Activated T-helper 1 cell treated with anti-CD3 and anti-CD28 coated beads, Interleukin-12 subunit alpha, Interleukin-12 subunit beta, Interleukin-2, Interleukin-4 antibody, amounts not matched to agents 30 ng/mL and 10 ng/mL and 1 ng/mL, durations not matched to agents 14 hours and 24 hours and 36 hours (primary cell): ENCODE measurements around the gene MGLL. TPM values are rescaled to one million over a fixed set of nuclear protein-coding genes. Genes with fewer than 3 reads are reported as not detected.

Source experiments
- DNase-seq: peaks from one replicate; pipeline ENCODE4 v3.0.0; 2021; ENCODE audit warnings: low spot score
- H3K27ac Mint-ChIP-seq: one replicate; pipeline ENCODE4 v1.8.0; 2021; ENCODE audit warnings: mild to moderate bottlenecking, mixed read lengths
- H3K27me3 Mint-ChIP-seq: one replicate; pipeline ENCODE4 v1.8.0; 2022; ENCODE audit warnings: mild to moderate bottlenecking, moderate library complexity, mixed read lengths; ENCODE audit not compliant: insufficient read depth
- H3K36me3 Mint-ChIP-seq: one replicate; pipeline ENCODE4 v1.8.0; 2021; ENCODE audit warnings: low read depth, mixed read lengths
- H3K4me1 Mint-ChIP-seq: one replicate; pipeline ENCODE4 v1.8.0; 2021; ENCODE audit warnings: low read depth, mixed read lengths
- H3K4me3 Mint-ChIP-seq: one replicate; pipeline ENCODE4 v1.8.0; 2021; ENCODE audit warnings: mild to moderate bottlenecking, moderate library complexity, mixed read lengths
- H3K9me3 Mint-ChIP-seq: one replicate; pipeline ENCODE4 v1.8.0; 2021; ENCODE audit warnings: mixed read lengths
- intact Hi-C: fragments of 100-400 bp; cut with micrococcal nuclease; formaldehyde crosslinking; loops from one replicate; pipeline ENCODE4 v1.15.1; 2024
- total RNA-seq: library from RNA; stranded (reverse); gene quantifications from 2 replicates; pipeline ENCODE4 v1.2.3, GENCODE V29; 2022

Gene MGLL
- total RNA-seq, 1 donor from 2014 or later = 2.2 TPM

DNA sequence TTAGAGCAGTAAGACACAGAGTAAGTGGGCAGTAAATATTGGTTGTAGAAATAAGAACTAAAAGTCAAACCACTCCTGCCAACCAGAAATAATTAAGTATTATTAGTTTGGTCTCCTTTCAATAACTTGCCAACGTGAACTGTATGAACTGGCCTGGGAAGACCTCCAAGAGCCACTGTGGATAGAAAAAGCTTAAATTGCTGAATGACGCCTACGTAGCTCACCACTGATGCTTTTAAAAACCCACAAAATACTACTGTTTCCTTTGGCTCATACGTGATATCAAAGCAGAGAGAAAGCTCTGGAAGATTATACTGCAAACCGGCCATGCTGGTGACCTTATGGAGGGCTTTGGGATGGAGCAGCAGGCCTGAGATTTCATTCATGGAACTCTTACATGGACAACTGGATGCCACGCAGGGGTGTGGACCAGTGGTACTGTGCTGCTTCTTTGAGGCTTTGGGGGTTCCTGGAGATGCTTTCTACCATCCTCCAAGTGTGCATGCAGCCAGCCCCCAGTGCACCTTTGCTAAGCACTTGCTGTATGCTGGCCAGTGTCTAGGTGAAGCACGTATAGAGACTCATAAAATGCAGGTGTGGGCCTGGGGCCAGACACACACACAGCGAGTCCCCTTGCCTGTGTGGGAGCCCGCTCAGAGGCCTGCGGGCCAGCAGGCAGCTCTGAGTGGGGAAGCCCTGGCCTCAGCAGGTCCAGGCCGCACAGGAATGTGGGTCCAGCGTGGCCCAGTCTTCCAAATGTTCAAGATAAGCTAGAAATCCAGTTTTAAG is 82.8 kb downstream of the MGLL start:
- H3K27ac Mint-ChIP-seq = no peak overlapping the region
- intact Hi-C loops = no loop called here
- no peaks in the 10 kb centered on the region for H3K9me3 Mint-ChIP-seq
- H3K4me3 Mint-ChIP-seq = no peak overlapping the region
- H3K36me3 Mint-ChIP-seq = no peaks in the 10 kb centered on the region
- DNase-seq = no peak
- H3K27me3 Mint-ChIP-seq = peaks cover 7% of the 10 kb centered on the region
- H3K4me1 Mint-ChIP-seq = peaks cover 7% of the 10 kb centered on the region

DNA sequence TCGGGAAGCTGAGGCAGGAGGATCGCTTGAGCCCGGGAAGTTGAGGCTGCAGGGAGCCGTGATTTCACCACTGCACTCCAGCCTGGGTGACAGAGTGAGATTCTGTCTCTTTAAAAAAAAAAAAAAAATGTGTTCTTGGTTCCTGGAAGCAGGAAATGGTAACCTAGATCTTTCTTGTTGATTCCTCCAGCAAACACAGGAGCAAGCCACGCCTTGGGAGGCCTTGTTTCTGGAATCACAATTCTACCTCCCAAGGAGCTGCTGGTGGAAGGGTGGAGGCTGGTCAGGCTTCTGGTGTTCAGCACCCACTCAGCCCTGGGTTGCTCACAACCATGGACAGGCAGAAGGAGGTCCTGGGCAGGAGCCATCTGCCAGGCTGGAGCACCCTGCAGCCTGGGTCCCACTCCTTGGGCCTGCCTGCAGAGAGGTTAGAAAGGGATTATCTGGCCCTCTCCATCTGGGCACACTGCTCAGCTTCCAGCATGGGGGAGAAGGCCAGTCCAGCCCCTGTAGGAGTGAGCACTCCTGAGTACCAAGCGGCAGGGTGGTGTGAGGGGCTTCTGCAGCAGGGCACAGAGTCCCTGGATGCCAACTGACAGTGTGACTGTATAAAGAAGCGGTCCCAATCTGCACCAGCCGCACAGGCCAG is 84.0 kb downstream of the MGLL start:
- intact Hi-C loops = no loop called here
- H3K4me3 Mint-ChIP-seq = no peak overlapping the region
- no peak for DNase-seq
- no peak overlapping the region for H3K27ac Mint-ChIP-seq
- no peaks in the 10 kb centered on the region for H3K9me3 Mint-ChIP-seq
- peaks cover 10% of the 10 kb centered on the region for H3K27me3 Mint-ChIP-seq
- H3K36me3 Mint-ChIP-seq = no peaks in the 10 kb centered on the region
- peaks cover 7% of the 10 kb centered on the region for H3K4me1 Mint-ChIP-seq

DNA sequence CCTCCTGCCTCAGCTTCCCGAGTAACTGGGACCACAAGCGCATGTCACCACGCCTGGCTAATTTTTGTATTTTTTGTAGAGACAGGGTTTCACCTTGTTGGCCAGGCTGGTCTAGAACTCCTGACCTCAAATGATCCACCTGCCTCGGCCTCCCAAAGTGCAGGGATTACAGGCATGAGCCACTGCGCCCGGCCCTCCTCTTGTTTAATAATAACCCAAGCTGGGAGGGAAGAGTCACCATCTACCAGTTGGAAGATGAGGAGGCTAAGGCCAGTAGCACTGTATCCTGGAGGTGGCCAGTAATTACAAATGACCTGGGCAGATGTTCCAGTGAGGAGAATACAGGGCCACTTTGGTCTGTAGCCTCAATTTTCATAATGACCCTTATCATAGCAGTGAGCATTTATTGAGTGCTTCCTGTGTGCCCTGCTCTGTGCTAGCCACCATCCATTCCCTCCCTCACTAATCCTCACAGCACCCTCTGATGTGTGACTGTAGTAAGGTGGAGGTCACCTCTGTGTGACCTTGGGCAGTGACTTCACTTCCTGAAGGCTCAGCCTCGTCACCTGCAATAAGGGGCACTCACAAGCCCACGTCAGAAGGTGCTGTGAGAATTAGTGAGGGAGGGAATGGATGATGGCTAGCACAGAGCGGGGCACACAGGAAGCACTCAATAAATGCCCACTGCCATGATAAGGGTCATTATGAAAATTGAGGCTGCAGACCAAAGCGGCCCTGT is 85.3 kb downstream of the MGLL start:
- H3K4me3 Mint-ChIP-seq = no peak overlapping the region
- no peaks in the 10 kb centered on the region for H3K9me3 Mint-ChIP-seq
- DNase-seq = no peak
- peaks cover 10% of the 10 kb centered on the region for H3K27me3 Mint-ChIP-seq
- H3K36me3 Mint-ChIP-seq = no peaks in the 10 kb centered on the region
- no peak overlapping the region for H3K27ac Mint-ChIP-seq
- intact Hi-C loops = no loop called here
- H3K4me1 Mint-ChIP-seq = peaks cover 7% of the 10 kb centered on the region

DNA sequence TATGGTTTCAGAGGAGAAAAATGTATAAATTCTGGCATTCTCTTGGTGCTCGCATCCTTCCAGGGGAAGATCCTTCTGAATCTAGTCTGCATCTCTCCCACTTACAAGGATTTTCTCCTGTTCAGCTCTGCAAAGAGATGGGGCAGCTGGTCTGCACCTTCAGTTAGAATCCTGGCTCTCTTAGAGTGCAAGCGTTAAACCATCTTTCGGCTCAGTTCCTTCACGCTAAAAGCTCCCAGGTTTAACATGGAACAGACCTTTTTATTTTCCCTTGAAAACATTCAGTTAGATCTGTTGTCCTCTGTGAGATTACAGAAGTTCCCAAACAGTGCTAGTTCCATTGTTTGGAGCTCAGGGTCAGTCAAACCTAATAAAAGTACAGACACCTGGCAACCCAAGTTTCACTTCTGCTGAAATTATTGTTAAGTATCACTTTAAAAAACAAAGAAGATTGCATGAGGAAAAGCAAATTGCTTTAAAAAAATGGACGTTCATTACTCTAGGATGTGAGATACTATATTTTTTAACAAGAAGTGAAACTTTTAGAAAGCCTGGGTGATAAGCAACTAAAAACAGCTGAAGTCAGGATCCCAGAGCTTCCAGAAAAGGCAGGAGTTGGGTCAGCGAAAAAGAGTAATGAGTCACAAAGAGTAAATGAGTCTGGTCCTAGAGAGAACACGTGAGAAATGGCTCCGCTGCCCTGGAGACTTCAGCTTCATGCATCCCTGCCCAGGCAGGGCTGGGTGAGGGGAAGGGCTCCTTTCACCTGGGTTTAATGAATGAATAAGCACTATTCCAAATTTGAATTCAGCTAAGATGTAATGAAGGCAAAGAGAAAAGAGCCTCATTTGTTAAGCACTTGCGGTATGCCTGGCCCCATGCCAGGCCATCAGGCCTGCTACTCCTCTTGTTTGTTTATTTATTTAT is 86.3 kb downstream of the MGLL start:
- Mint-ChIP-seq H3K36me3 (no peaks in the 10 kb centered on the region), H3K4me3 (no peak overlapping the region), H3K9me3 (no peaks in the 10 kb centered on the region), H3K27ac (no peak overlapping the region), H3K27me3 (peaks cover 14% of the 10 kb centered on the region), H3K4me1 (peaks cover 7% of the 10 kb centered on the region)
- DNase-seq = no peak
- intact Hi-C loops = no loop called here

DNA sequence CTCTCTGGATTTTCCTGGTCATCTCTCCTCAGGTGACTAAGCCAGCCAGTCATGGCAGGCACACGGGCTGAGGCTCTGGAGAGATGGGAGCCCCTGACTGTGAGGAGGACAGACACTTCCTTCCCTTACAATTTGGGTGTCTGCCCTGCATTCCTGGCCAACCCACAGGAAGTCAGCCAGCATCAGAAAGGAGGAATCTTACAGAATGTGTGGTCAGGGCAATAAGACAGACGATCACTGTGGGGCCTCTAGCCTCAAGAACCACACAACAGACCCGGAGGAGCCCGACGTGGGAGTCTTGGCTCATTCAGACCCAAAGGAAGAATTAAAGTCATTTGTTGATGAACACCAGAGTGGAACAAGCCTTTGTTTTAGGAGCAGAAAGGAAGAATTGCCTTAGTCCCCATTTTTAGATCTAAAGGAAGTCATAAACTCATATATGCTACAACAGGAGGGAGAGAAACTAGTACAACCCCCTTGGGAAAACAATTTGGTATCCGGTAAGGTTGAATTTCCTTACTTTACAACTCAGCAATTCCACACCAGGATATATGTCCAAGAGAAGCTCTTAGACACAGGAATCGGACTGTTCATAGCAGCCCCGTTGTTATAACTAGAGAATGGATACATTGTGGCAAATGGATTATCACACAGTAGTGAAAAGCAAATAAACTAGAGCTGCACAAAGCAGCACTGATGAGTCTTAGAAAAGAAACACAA is 87.4 kb downstream of the MGLL start:
- peaks cover 19% of the 10 kb centered on the region for H3K27me3 Mint-ChIP-seq
- H3K4me1 Mint-ChIP-seq = peaks cover 7% of the 10 kb centered on the region
- H3K4me3 Mint-ChIP-seq = no peak overlapping the region
- H3K9me3 Mint-ChIP-seq = no peaks in the 10 kb centered on the region
- H3K36me3 Mint-ChIP-seq = no peaks in the 10 kb centered on the region
- no peak overlapping the region for H3K27ac Mint-ChIP-seq
- intact Hi-C loops = no loop called here
- DNase-seq = no peak

DNA sequence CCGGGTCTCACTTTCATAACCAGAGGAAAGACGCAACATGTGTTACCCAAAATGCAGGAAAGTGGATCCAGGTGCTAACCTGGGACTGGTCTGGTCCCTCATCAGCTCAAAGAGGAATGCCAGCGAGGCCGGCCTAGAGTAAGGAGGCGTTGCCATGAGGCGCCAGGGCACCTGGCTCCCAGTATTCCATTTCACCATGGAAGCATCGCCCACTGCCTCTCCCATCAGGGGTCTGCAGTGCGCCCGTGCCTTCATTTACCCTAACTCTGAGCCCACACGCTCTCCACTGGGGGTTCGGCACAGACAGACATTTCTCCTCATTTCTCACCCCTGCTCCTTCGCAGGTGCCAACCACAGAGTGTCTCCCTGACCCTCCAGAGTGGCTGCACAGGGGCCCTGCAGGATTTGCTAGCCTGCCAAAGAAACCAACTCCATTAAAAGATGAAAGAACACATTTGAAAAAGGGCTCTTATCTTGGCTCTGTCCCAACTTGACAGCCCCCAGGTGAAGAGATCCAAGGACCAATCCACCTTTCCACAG is 88.1 kb downstream of the MGLL start:
- no peaks in the 10 kb centered on the region for H3K36me3 Mint-ChIP-seq
- DNase-seq = no peak
- no peak overlapping the region for H3K27ac Mint-ChIP-seq
- H3K4me3 Mint-ChIP-seq = no peak overlapping the region
- H3K9me3 Mint-ChIP-seq = no peaks in the 10 kb centered on the region
- intact Hi-C loops = no loop called here
- H3K27me3 Mint-ChIP-seq = peaks cover 19% of the 10 kb centered on the region
- H3K4me1 Mint-ChIP-seq = peaks cover 7% of the 10 kb centered on the region

DNA sequence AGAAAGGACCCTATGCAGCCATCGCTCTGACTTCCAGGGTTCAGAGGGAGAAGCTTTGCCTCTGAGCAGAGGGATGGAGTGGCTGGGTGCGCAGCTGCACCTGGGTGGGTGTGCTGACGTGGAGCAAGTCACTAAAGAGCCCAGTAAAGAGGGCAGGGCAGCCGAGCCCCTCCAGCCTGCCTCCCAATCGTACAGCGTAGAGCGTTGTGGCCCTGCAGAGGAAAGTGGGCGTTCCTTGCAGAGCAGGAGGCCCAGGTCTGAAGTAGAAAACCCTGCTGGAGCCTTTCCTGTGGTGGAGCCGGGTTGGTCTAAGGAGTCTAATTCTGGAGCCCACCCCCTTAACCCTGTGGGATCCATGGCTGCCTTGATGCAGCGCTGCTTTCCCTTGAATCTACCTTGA is 88.5 kb downstream of the MGLL start:
- Mint-ChIP-seq H3K36me3 (no peaks in the 10 kb centered on the region), H3K27me3 (peaks cover 19% of the 10 kb centered on the region), H3K27ac (no peak overlapping the region), H3K4me1 (peaks cover 7% of the 10 kb centered on the region), H3K9me3 (no peaks in the 10 kb centered on the region), H3K4me3 (no peak overlapping the region)
- no peak for DNase-seq
- intact Hi-C loops = no loop called here

DNA sequence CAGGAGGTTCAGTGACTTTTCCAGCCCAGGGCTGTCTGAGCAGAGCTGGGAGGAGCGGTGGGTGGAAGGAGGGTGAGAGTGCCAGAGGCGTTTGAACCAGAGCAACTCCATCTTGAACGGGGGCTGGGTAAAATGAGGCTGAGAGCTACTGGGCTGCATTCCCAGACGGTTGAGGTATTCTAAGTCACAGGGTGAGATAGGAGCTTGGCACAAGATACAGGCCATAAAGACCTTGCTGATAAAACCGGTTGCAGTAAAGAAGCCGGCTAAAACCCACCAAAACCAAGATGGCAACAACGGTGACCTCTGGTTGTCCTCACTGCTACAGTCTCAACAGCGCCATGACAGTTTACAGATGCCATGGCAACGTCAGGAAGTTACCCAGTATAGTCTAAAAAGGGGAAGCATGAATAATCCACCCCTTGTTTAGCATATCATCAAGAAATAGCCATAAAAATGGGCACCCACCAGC is 89.4 kb downstream of the MGLL start:
- Mint-ChIP-seq H3K4me3 (no peak overlapping the region), H3K27me3 (peaks cover 19% of the 10 kb centered on the region), H3K9me3 (no peaks in the 10 kb centered on the region), H3K27ac (no peak overlapping the region), H3K4me1 (peaks cover under 1% of the 10 kb centered on the region), H3K36me3 (no peaks in the 10 kb centered on the region)
- DNase-seq = no peak
- intact Hi-C loops = no loop called here

DNA sequence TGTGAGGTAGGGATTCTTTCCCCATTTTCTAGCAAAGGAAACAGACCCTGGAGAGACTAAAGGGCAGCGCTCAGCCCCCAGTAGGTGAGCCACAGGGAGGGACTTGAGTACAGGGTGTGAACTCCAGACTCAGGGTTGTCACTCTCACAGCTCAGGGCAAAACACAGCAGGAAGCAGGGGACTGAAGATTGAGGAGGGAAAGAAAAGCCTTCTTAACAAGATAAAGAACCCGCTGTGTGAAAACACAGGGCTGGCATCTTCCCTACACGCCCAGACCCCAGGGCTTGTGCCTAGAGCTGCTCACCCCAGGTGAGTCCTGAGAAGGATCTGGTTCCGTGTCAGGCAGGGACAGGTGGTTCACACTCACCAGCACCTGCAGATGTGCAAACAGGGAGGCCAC is 90.0 kb downstream of the MGLL start:
- no peaks in the 10 kb centered on the region for H3K9me3 Mint-ChIP-seq
- H3K36me3 Mint-ChIP-seq = no peaks in the 10 kb centered on the region
- H3K27me3 Mint-ChIP-seq = peaks cover 19% of the 10 kb centered on the region
- no peak for DNase-seq
- intact Hi-C loops = no loop called here
- no peak overlapping the region for H3K27ac Mint-ChIP-seq
- H3K4me1 Mint-ChIP-seq = no peaks in the 10 kb centered on the region
- no peak overlapping the region for H3K4me3 Mint-ChIP-seq

DNA sequence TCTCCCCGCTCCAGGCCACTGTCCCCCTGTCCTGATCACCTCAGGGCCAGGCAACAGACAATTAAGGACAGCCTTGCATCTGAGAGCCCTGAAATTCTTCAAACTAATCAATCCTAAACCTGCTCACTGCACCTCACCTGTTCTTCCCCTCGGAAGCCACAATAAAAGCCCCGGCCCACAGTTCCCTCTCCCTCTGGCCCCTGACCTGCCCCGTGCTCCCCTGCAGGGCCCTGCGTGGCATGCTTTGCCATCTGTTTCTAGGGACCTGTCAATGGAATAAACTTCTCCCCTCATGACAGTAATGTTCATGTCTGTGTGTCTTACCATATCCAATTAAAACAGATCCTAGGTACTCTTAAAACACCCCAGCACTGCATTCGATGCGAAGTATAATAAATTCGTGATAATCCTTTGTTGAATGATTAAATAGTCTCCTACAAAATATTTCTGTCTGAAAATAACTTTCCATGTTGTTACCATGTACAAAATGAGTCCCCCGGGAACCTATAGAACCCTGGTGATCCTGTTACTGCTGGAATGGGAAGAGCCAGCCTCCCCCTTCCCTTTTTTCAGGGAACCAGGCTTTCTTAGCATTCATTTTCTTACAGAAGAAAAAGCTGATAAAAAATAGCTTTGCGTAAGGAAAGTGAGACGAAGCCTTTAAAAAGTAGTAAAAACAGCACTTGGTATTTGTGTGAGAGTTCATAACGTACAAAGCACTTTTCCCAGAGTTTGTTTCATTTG is 90.6 kb downstream of the MGLL start:
- DNase-seq = no peak
- Mint-ChIP-seq H3K4me3 (no peak overlapping the region), H3K4me1 (no peaks in the 10 kb centered on the region), H3K9me3 (no peaks in the 10 kb centered on the region), H3K27me3 (peaks cover 23% of the 10 kb centered on the region), H3K36me3 (no peaks in the 10 kb centered on the region), H3K27ac (no peak overlapping the region)
- intact Hi-C loops = no loop called here

DNA sequence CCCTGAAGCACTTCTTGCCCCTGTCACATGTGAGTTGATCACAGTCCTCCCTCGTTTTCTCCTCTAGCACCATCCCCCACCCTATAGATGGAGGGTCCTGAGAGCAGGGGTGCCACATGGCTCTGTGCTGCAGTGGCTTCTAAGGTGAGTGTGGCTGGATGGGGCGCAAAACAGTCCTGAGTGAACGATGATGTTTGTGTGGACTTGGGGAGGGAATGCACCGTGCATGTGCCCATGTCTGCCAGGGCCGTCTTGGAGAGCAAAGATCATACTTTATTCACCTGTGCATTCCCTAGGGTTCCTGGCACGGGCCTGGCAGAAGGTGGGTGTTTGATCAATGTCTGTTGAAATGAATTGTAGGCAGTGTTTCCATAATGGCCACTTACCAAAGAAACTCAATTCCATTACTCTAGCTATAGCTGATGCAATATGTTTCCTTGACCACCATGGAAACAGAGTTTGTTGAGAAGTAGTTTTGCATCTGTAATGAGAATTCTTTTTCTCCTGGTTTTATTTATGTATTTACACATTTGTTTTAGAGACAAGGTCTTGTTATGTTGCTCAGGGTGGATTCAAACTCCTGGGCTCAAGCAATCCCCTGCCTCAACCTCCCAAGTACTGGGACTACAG is 91.5 kb downstream of the MGLL start:
- peaks cover 23% of the 10 kb centered on the region for H3K27me3 Mint-ChIP-seq
- intact Hi-C loops = no loop called here
- no peak for DNase-seq
- no peaks in the 10 kb centered on the region for H3K4me1 Mint-ChIP-seq
- H3K27ac Mint-ChIP-seq = no peak overlapping the region
- no peaks in the 10 kb centered on the region for H3K9me3 Mint-ChIP-seq
- no peaks in the 10 kb centered on the region for H3K36me3 Mint-ChIP-seq
- no peak overlapping the region for H3K4me3 Mint-ChIP-seq
